ENCODE results near the gene NUP153. TPM values are rescaled to one million over a fixed set of nuclear protein-coding genes. Genes with fewer than 3 reads are reported as not detected.
"Not testable (repeated sequence)": the region's sequence is repeated elsewhere in the genome, so short reads cannot be mapped to it uniquely, and the experiment has no call there.

The NUP153 gene
- polyA plus RNA-seq, 4 donors: 7.6 to 31.6 (median 8.6) TPM

- Histone ChIP-seq H3K27me3 (ENCODE audit: control insufficient read depth in 3 of 3, insufficient read depth in 3 of 3, low read length in 3 of 3) (no peaks in the 10 kb centered on the region), H3K9me3 (ENCODE audit: control insufficient read depth in 2 of 2, insufficient read depth in 1 of 2, low read depth in 1 of 2, low read length in 1 of 2) (peaks cover 0 to 13% of the 10 kb centered on the region in 2 donors), H3K36me3 (ENCODE audit: control insufficient read depth in 3 of 3, insufficient read depth in 2 of 3, low read depth in 1 of 3, low read length in 3 of 3) (no peaks in the 10 kb centered on the region), H3K4me1 (ENCODE audit: control insufficient read depth in 3 of 3, insufficient read depth in 2 of 3, low read depth in 1 of 3, low read length in 2 of 3) (no peaks in the 10 kb centered on the region), H3K4me3 (ENCODE audit: low read depth in 1 of 3, low read length in 3 of 3) (no peak overlapping the region), H3K27ac (ENCODE audit: low read depth in 1 of 3, low read length in 2 of 3) (no peak overlapping the region)
- no peak for DNase-seq
- WGBS, 3 donors: 91 to 99% (median 94%) methylated on average over 1 of the region's 1 CpG
- FAIRE-seq: no peak
These were observed 31.1 kb upstream of the NUP153 start for GRCh38 chr6:17737704-17738252.

DNA sequence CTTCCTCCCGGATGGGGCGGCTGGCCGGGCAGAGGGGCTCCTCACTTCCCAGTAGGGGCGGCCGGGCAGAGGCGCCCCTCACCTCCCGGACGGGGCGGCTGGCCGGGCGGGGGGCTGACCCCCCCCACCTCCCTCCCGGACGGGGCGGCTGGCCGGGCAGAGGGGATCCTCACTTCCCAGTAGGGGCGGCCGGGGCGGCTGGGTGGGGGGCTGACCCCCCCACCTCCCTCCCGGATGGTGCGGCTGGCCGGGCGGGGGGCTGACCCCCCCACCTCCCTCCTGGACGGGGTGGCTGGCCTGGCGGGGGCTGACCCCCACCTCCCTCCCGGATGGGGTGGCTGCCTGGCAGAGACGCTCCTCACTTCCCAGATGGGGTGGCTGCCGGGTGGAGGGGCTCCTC lies 28.6 kb upstream of the NUP153 start:
- H3K27me3 ChIP-seq (ENCODE audit: control insufficient read depth in 3 of 3, insufficient read depth in 3 of 3, low read length in 3 of 3); H3K36me3 ChIP-seq (ENCODE audit: control insufficient read depth in 3 of 3, insufficient read depth in 2 of 3, low read depth in 1 of 3, low read length in 3 of 3); H3K4me3 ChIP-seq (ENCODE audit: low read depth in 1 of 3, low read length in 3 of 3); H3K4me1 ChIP-seq (ENCODE audit: control insufficient read depth in 3 of 3, insufficient read depth in 2 of 3, low read depth in 1 of 3, low read length in 2 of 3); FAIRE-seq; DNase-seq; H3K27ac ChIP-seq (ENCODE audit: low read depth in 1 of 3, low read length in 2 of 3): not testable (repeated sequence)
- WGBS, 3 donors: 95 to 100% (median 95%) methylated on average over 5 to 27 of the region's 27 CpGs
- peaks cover 0 to 13% of the 10 kb centered on the region in 2 donors for H3K9me3 ChIP-seq (ENCODE audit: control insufficient read depth in 2 of 2, insufficient read depth in 1 of 2, low read depth in 1 of 2, low read length in 1 of 2)

DNA sequence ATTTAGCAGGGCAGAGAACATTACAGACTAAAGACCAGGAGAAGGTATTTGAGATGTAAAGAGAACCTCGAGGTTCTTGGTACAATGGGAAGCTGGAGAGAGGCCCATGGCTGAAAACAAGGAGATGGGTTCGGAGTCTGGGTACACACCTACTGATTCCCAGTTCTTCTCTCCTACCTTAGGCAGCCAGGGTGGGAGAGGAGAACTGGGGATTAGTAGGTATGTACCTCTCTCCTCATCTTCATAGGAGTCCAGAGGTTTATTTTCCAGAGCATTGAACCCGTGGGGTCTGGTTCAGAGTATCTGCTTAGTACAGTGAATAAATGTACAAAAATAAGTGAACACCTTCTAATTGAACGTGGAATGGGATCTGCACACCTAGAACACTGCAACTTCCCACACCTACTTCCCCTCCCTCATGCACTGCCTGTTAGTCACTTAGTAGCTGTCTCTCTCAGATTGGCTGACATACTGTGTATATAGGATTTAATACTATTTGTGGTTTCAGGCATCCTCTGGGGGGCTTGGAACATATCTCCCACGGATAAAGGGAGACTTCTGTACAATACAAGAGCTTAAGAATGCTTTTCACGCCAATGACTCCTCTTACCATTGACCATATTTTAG lies 23.5 kb upstream of the NUP153 start:
- no peak for FAIRE-seq

GRCh38 chr6:17729223-17730077 lies 22.7 kb upstream of the NUP153 start:
- Histone ChIP-seq H3K4me1 (ENCODE audit: control insufficient read depth in 3 of 3, insufficient read depth in 2 of 3, low read depth in 1 of 3, low read length in 2 of 3) (peaks cover 0 to 5% (median 2%) of the 10 kb centered on the region in 3 donors), H3K9me3 (ENCODE audit: control insufficient read depth in 2 of 2, insufficient read depth in 1 of 2, low read depth in 1 of 2, low read length in 1 of 2) (no peaks in the 10 kb centered on the region), H3K36me3 (ENCODE audit: control insufficient read depth in 3 of 3, insufficient read depth in 2 of 3, low read depth in 1 of 3, low read length in 3 of 3) (no peaks in the 10 kb centered on the region), H3K27ac (ENCODE audit: low read depth in 1 of 3, low read length in 2 of 3) (no peak overlapping the region), H3K27me3 (ENCODE audit: control insufficient read depth in 3 of 3, insufficient read depth in 3 of 3, low read length in 3 of 3) (no peaks in the 10 kb centered on the region), H3K4me3 (ENCODE audit: low read depth in 1 of 3, low read length in 3 of 3) (no peak overlapping the region)
- no peak for DNase-seq
- FAIRE-seq: no peak
- 84 to 85% (median 84%) methylated on average over 12 of the region's 12 CpGs for WGBS, 3 donors

More for the DNA sequence above, 23.5 kb upstream of the NUP153 start:
- Histone ChIP-seq H3K27ac (ENCODE audit: low read depth in 1 of 3, low read length in 2 of 3) (no peak overlapping the region), H3K27me3 (ENCODE audit: control insufficient read depth in 3 of 3, insufficient read depth in 3 of 3, low read length in 3 of 3) (no peaks in the 10 kb centered on the region), H3K36me3 (ENCODE audit: control insufficient read depth in 3 of 3, insufficient read depth in 2 of 3, low read depth in 1 of 3, low read length in 3 of 3) (no peaks in the 10 kb centered on the region), H3K9me3 (ENCODE audit: control insufficient read depth in 2 of 2, insufficient read depth in 1 of 2, low read depth in 1 of 2, low read length in 1 of 2) (no peaks in the 10 kb centered on the region), H3K4me1 (ENCODE audit: control insufficient read depth in 3 of 3, insufficient read depth in 2 of 3, low read depth in 1 of 3, low read length in 2 of 3) (peaks cover 0 to 3% (median under 1%) of the 10 kb centered on the region in 3 donors), H3K4me3 (ENCODE audit: low read depth in 1 of 3, low read length in 3 of 3) (no peak overlapping the region)
- whole genome bisulfite sequencing, 3 donors: 77 to 80% (median 79%) methylated on average over 6 of the region's 6 CpGs
- DNase-seq: no peak

- no peak for FAIRE-seq
- no peak overlapping the region for H3K4me3 ChIP-seq (ENCODE audit: low read depth in 1 of 3, low read length in 3 of 3)
These were observed 22.0 kb upstream of the NUP153 start for GRCh38 chr6:17728551-17729222.

DNA sequence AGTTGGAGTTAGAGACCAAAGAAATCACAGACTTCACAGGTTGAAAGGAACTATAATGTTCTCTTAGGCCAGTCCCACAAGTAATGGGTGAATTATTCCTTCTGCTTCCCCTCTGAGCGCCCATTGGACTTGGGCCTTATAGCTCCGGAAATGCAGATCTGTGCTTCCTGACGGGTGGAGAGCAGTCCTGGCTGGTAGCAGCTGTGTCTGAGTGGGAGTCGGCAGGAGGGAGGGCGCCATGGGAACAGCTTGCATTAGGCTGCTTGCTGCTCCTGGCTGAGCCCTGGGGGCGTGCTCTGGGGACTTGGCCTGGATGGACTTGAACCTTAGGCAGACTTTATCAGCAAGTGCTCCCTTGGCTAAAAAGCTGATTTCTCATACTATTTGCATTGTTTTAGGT lies 18.4 kb upstream of the NUP153 start:
- Histone ChIP-seq H3K4me3 (ENCODE audit: low read depth in 1 of 3, low read length in 3 of 3) (no peak overlapping the region), H3K27ac (ENCODE audit: low read depth in 1 of 3, low read length in 2 of 3) (no peak overlapping the region), H3K4me1 (ENCODE audit: control insufficient read depth in 3 of 3, insufficient read depth in 2 of 3, low read depth in 1 of 3, low read length in 2 of 3) (peaks cover 0 to 5% (median 2%) of the 10 kb centered on the region in 3 donors), H3K36me3 (ENCODE audit: control insufficient read depth in 3 of 3, insufficient read depth in 2 of 3, low read depth in 1 of 3, low read length in 3 of 3) (no peaks in the 10 kb centered on the region), H3K27me3 (ENCODE audit: control insufficient read depth in 3 of 3, insufficient read depth in 3 of 3, low read length in 3 of 3) (no peaks in the 10 kb centered on the region), H3K9me3 (ENCODE audit: control insufficient read depth in 2 of 2, insufficient read depth in 1 of 2, low read depth in 1 of 2, low read length in 1 of 2) (no peaks in the 10 kb centered on the region)
- FAIRE-seq (no peak), DNase-seq (peak; percentile 45 to 75)
- WGBS, 3 donors: 3 to 16% (median 16%) methylated on average over 6 of the region's 6 CpGs

More at GRCh38 chr6:17728551-17729222, 22.0 kb upstream of the NUP153 start:
- Histone ChIP-seq H3K27me3 (ENCODE audit: control insufficient read depth in 3 of 3, insufficient read depth in 3 of 3, low read length in 3 of 3) (no peaks in the 10 kb centered on the region), H3K9me3 (ENCODE audit: control insufficient read depth in 2 of 2, insufficient read depth in 1 of 2, low read depth in 1 of 2, low read length in 1 of 2) (no peaks in the 10 kb centered on the region), H3K36me3 (ENCODE audit: control insufficient read depth in 3 of 3, insufficient read depth in 2 of 3, low read depth in 1 of 3, low read length in 3 of 3) (no peaks in the 10 kb centered on the region), H3K4me1 (ENCODE audit: control insufficient read depth in 3 of 3, insufficient read depth in 2 of 3, low read depth in 1 of 3, low read length in 2 of 3) (peaks cover 0 to 5% (median 2%) of the 10 kb centered on the region in 3 donors), H3K27ac (ENCODE audit: low read depth in 1 of 3, low read length in 2 of 3) (no peak overlapping the region)
- no peak for DNase-seq
- 95 to 96% (median 96%) methylated on average over 44 to 49 of the region's 49 CpGs for WGBS, 3 donors

- no peak for DNase-seq
- H3K27me3 ChIP-seq (ENCODE audit: control insufficient read depth in 3 of 3, insufficient read depth in 3 of 3, low read length in 3 of 3): no peaks in the 10 kb centered on the region
- FAIRE-seq: no peak
- 93 to 94% (median 93%) methylated on average over 3 of the region's 3 CpGs for WGBS, 3 donors
- H3K27ac ChIP-seq (ENCODE audit: low read depth in 1 of 3, low read length in 2 of 3): no peak overlapping the region
- no peaks in the 10 kb centered on the region for H3K36me3 ChIP-seq (ENCODE audit: control insufficient read depth in 3 of 3, insufficient read depth in 2 of 3, low read depth in 1 of 3, low read length in 3 of 3)
- H3K4me1 ChIP-seq (ENCODE audit: control insufficient read depth in 3 of 3, insufficient read depth in 2 of 3, low read depth in 1 of 3, low read length in 2 of 3): peaks cover 0 to 5% (median 2%) of the 10 kb centered on the region in 3 donors
- no peaks in the 10 kb centered on the region for H3K9me3 ChIP-seq (ENCODE audit: control insufficient read depth in 2 of 2, insufficient read depth in 1 of 2, low read depth in 1 of 2, low read length in 1 of 2)
- H3K4me3 ChIP-seq (ENCODE audit: low read depth in 1 of 3, low read length in 3 of 3): no peak overlapping the region
These were observed 17.6 kb upstream of the NUP153 start for GRCh38 chr6:17724341-17724740.

- DNase-seq (no peak), FAIRE-seq (no peak)
- H3K4me1 ChIP-seq (ENCODE audit: control insufficient read depth in 3 of 3, insufficient read depth in 2 of 3, low read depth in 1 of 3, low read length in 2 of 3): peaks cover 0 to 5% (median 2%) of the 10 kb centered on the region in 3 donors
- no peaks in the 10 kb centered on the region for H3K36me3 ChIP-seq (ENCODE audit: control insufficient read depth in 3 of 3, insufficient read depth in 2 of 3, low read depth in 1 of 3, low read length in 3 of 3)
- peaks cover 0 to 4% (median 0%) of the 10 kb centered on the region in 3 donors for H3K27me3 ChIP-seq (ENCODE audit: control insufficient read depth in 3 of 3, insufficient read depth in 3 of 3, low read length in 3 of 3)
- 76 to 81% (median 80%) methylated on average over 3 of the region's 3 CpGs for WGBS, 3 donors
- no peaks in the 10 kb centered on the region for H3K9me3 ChIP-seq (ENCODE audit: control insufficient read depth in 2 of 2, insufficient read depth in 1 of 2, low read depth in 1 of 2, low read length in 1 of 2)
- no peak overlapping the region for H3K4me3 ChIP-seq (ENCODE audit: low read depth in 1 of 3, low read length in 3 of 3)
- no peak overlapping the region for H3K27ac ChIP-seq (ENCODE audit: low read depth in 1 of 3, low read length in 2 of 3)
These were observed 14.9 kb upstream of the NUP153 start for GRCh38 chr6:17721671-17722070.

All from small intestine (tissue), 7 donors.